HG02973 (cell line): ENCODE data around the gene ROCK2.
"Not testable (repeated sequence)": the region's sequence is repeated elsewhere in the genome, so short reads cannot be mapped to it uniquely, and the experiment has no call there.

ENCODE experiments used
- ATAC-seq: cut with Tn5 transposase; IDR thresholded peaks from one replicate; pipeline ENCODE4 v1.9.1; 2021; ENCODE audit warnings: moderate library complexity; ENCODE audit not compliant: unreplicated experiment

ROCK2 gene

GRCh38 chr2:11239666-11240462 is 104.6 kb downstream of the ROCK2 start:
- no peak for ATAC-seq

GRCh38 chr2:11239147-11239546 is 105.3 kb downstream of the ROCK2 start:
- no peak for ATAC-seq

DNA sequence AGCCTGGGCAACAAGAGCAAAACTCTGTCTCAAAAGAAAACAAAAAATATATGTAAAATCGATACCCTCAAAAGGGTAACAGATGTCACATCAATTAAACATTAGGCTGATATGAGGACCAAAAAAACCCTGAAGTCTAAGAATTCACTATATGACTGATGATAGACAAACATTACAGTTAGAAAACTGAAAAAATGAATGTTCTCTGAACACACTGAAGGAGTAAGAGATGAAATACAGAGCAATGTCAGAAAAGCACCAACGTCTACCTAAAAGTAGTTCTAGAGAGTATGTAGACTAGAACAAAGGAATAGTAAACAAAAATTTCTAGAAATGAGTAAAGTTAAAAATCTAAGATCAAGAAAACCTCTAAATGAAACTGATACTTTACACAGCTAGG is 107.3 kb downstream of the ROCK2 start:
- ATAC-seq: no peak

DNA sequence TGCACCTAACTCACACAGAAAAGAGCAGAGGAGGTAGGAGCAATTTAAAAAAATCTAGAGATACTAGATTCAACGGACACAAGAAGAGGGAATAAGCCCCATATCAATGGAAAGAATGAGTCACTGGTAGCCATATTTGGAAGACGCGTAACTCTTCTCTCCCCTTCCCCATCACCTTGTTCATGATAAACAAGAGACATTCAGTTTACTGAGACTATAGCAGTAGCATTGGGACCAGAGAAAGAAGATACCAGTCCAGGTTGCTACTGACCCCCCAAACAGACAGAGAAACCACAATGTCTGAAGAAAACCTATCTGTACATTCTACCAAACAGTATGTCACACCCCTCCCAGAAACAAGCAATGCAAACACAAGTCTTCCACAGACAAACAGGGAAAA is 108.1 kb downstream of the ROCK2 start:
- ATAC-seq: no peak

DNA sequence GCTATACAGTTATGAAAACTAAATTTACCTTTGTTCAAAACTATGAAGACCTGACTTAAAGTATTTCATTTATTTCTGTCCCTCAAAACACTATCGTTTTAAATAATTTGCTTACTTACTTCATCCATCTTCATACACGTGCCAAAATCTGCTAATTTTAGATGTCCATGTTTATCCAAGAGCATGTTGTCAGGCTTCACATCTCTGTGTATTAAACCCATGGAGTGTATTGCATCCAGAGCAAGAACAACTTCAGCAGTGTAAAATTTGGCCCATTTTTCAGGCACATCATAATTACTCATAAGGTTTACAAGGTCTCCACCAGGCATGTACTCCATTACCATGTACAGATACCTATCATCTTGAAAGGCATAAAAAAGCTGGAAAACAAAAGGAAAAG is 108.9 kb downstream of the ROCK2 start:
- ATAC-seq: no peak

DNA sequence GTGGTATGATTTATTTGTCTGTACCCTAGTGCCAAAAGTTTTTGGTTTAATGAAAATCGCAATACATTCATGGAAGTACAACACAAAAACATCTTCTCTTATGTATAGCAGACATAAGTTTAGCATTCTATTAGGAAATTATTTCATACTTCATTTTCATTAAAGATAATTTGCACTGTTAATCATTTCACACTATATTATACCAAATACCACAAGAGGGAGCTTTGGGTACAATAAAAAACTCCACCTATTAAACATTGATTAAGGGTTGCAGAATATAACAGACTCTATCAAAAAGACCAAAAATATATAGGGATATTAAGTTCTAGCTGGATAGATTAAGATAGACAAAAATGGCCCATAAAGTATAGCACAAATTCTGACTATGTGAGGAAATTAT is 110.1 kb downstream of the ROCK2 start:
- no peak for ATAC-seq

DNA sequence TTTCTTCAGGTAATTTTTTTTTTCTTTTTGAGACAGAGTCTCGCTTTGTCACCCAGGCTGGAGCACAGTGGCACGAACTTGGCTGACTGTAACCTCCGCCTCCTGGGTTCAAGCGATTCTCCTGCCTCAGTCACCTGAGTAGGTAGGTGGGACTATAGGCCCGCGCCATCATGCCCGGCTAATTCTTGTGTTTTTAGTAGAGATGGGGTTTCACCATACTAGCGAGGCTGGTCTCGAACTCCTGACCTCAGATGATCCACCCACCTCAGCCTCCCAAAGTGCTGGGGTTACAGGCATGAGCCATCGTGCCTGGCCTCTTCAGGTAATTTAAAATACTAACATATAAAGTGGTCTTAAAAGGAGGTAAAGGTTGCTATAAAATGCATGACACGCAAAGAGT is 113.2 kb downstream of the ROCK2 start:
- not testable (repeated sequence) for ATAC-seq

DNA sequence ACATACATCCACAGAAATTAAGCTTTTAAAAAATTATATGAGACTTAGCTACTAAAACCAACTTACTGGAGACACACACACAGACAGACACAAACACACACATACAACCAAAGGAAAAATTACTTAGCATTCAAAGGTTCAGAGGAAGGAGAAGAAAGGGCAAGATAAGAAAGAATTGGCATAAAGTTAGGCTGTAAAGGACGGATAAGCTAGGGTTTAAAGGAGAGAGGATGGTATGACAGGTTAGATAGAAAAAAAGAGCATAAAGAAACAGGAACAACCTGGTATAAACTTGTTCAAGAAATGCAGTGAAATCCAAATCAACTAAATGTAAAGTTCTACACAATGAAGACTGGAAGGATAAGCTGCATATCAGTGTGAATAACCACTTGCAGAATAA is 115.7 kb downstream of the ROCK2 start:
- no peak for ATAC-seq

DNA sequence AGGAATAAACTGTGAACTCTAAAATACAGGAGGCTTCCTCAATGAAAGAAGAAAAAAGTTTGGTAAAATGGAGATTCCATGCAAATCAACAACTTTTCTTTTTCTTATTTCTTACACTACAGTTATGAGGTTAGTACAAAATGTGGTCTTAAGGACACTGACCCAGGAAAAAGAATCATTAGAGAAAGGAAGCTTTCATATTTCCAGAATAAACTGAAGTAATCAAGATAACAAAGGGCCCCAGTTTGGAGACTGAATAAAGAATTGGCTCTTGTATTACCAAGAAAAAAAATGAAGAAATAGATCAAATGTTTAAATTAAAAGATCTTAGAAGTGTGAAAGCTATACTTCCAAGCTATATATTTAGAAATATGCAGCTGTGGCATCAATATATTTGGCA is 116.8 kb downstream of the ROCK2 start:
- no peak for ATAC-seq

- no peak for ATAC-seq
Observed at GRCh38 chr2:11224887-11225286, 119.5 kb downstream of the ROCK2 start.

- no peak for ATAC-seq
Observed at GRCh38 chr2:11222845-11223244, 121.6 kb downstream of the ROCK2 start.

DNA sequence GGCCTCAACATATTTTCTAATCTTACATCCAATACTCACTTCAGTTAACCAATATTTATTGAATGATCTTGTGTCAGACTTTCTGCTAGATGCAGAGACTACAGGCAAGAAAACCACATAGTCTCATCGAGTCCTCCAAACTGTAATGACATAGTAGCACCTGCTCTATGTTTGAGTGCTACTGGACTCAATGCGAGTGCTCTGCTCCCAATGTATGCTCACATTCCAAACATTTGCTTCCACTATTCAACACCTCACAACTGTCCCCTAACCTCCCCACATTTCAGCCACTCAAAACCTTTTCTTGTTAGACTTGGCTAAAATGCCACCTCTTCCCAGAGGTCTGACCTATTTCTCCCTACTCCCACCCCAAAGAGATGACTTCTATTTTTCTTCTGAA is 124.0 kb downstream of the ROCK2 start:
- no peak for ATAC-seq

DNA sequence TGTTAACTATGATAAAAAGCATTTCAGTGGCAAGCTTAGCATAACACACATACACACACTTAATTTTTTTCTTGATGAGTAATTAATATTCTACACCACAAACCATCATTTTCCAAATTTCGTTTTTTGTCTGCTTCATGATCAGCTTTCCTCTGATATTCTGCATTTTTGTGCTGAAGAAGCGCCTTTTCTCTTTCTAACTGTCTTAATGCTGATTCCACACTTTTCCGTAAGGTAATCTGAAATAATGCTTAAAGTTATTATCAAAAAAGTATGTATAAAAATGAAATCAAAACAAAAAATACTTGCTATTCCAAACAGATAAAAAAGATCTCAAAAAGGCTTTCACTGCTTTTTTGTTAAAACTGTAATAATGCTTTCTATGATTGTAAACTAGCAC is 129.0 kb downstream of the ROCK2 start:
- no peak for ATAC-seq

GRCh38 chr2:11214770-11215169 is 129.7 kb downstream of the ROCK2 start:
- no peak for ATAC-seq

DNA sequence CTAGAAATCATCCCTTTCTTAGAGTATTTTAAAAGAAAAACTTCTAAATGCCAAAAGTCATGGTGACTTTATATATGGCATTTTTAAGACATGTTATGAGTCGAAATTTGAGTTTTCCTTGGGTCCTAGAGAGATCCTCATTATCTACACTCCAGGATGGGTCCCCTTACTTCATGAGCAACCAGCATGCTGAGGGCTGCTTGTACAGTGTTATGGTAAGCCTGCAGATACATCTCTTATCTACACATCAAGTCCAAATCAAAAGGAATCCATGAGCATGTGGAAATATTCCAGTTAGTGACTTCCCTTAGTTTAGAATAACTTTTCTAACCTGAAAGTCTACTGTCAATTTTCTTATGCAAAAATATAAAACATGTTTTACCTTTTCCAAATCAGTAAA is 130.5 kb downstream of the ROCK2 start:
- no peak for ATAC-seq

DNA sequence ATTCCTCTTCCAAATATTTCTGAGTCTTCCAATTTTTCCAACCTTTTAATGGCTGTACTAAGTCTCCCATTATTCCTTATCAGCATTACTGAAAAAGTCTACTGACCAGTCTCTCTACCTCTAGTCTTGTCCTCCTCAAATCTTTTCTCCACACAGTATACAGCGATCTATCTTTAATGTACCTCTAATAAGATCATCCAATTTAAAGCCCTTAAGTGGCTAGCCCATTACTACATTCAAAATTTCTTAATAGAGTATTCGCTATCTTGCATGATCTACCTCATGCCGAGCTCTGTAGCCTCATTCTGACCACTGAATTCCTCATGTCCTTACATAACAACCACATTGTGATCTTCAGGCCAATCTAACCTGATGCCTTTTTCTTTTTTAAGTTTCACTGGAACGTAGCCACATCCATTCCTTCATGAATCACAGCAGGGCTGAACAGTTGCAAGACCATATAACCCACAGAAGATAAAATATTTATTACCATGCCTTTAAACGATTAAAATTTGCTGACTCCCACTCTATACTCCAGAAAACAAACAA is 131.3 kb downstream of the ROCK2 start:
- no peak for ATAC-seq

DNA sequence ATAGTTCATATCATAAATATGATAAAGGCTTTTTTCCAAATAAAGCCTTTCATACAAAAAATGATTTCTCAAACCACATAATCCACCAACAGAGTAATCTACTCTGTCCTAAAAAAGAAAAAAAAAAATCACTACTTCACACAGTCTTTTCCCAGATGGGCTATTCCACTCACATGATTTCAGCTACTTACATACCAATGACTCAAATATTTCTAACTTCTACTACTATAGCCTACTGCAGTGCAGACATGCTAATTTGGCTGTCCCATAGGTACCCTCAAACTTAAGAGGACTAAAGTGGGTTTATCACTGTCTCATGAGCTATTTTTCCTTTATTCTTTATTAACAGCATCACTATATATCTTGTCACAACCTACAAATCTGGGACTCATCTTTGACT is 131.8 kb downstream of the ROCK2 start:
- no peak for ATAC-seq

- no peak for ATAC-seq
Observed at GRCh38 chr2:11208083-11208482, 136.4 kb downstream of the ROCK2 start.

GRCh38 chr2:11203480-11203879 is 141.0 kb downstream of the ROCK2 start:
- no peak for ATAC-seq

GRCh38 chr2:11201969-11202368 is 142.5 kb downstream of the ROCK2 start:
- no peak for ATAC-seq

GRCh38 chr2:11200651-11201050 is 143.8 kb downstream of the ROCK2 start:
- ATAC-seq: no peak

- ATAC-seq: no peak
Observed at GRCh38 chr2:11196246-11196645, 148.2 kb downstream of the ROCK2 start.

DNA sequence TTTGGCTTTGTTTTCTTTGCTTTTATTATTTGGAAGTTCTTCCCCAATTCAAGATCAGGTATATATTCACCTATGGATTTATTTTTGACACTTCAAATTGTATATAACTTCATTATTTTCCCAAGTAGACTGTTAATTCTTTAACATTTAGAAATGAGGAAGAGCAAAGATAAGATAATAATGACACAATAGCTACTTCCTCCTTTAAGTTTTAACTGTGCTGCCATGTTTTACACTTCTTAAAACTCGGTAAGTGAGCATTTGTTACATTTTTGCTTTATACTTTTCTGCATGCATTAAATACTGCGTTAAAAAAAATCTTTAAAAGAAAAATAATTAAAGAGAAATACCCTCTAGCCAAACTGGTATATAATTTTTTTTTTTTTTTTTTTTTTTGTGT is 156.7 kb downstream of the ROCK2 start:
- ATAC-seq: no peak
